Left ventricle myocardium inferior (tissue), 1 donor: ENCODE data around the gene UNC80. TPM values are rescaled to one million over a fixed set of nuclear protein-coding genes. Genes with fewer than 3 reads are reported as not detected.

ENCODE experiments used
- DNase-seq: peaks from one replicate; pipeline ENCODE4 v3.0.0-alpha.2; 2020
- H3K27ac ChIP-seq: fragments of 200-600 bp; replicated peaks from 2 replicates; pipeline ENCODE4 v1.8.0; 2021
- H3K27me3 ChIP-seq: fragments of 200-600 bp; 2 replicates; pipeline ENCODE4 v1.8.0; 2021; ENCODE audit warnings: low read depth
- H3K36me3 ChIP-seq: fragments of 200-600 bp; 2 replicates; pipeline ENCODE4 v1.8.0; 2021
- H3K4me1 ChIP-seq: fragments of 200-600 bp; 2 replicates; pipeline ENCODE4 v1.8.0; 2021
- H3K4me3 ChIP-seq: fragments of 200-600 bp; 2 replicates; pipeline ENCODE4 v1.8.0; 2021; ENCODE audit warnings: mild to moderate bottlenecking, moderate library complexity
- H3K9me3 ChIP-seq: fragments of 200-600 bp; replicated peaks from 2 replicates; pipeline ENCODE4 v1.8.0; 2021
- CTCF ChIP-seq: fragments of 200-600 bp; IDR thresholded peaks from 2 replicates; pipeline ENCODE4 v1.8.0; 2021; ENCODE audit warnings: antibody characterized with exemption, mild to moderate bottlenecking, borderline replicate concordance
- intact Hi-C: fragments of 100-400 bp; cut with micrococcal nuclease; formaldehyde crosslinking; loops from one replicate; pipeline ENCODE4 v1.11.0; 2022
- total RNA-seq: library from RNA; stranded (reverse); fragmentation: NEBNext Ultra II Directional; extraction: Animal tissue kit (Norgen Biotek cat#: 25700); gene quantifications from one replicate; pipeline ENCODE4 v1.2.1, GENCODE V29; 2021
- donor health status: DM: no; HTN: yes; CAD: no; lungs with severe emphysema.

UNC80 gene
- total RNA-seq, 1 donor from 2014 or later, result 0.03 TPM

- intact Hi-C loops, result no loop called here
- DNase-seq, result no peak
Observed at GRCh38 chr2:209922116-209922515, 150.5 kb downstream of the UNC80 start.

GRCh38 chr2:209929369-209929768, 157.7 kb downstream of the UNC80 start:
- DNase-seq, result no peak
- Histone ChIP-seq H3K4me3 (no peak overlapping the region), H3K27me3 (peaks cover 28% of the 10 kb centered on the region), H3K9me3 (no peaks in the 10 kb centered on the region), H3K36me3 (no peaks in the 10 kb centered on the region), H3K4me1 (no peaks in the 10 kb centered on the region), H3K27ac (no peak overlapping the region)
- no peak for TF ChIP-seq CTCF
- intact Hi-C loops, result no loop called here

More at GRCh38 chr2:209922116-209922515, 150.5 kb downstream of the UNC80 start:
- H3K27ac ChIP-seq, result no peak overlapping the region
- peaks cover 25% of the 10 kb centered on the region for H3K27me3 ChIP-seq
- no peak overlapping the region for H3K4me3 ChIP-seq
- no peaks in the 10 kb centered on the region for H3K9me3 ChIP-seq
- no peaks in the 10 kb centered on the region for H3K36me3 ChIP-seq
- H3K4me1 ChIP-seq, result no peaks in the 10 kb centered on the region
- no peak for TF ChIP-seq CTCF

- no peak for DNase-seq
- intact Hi-C loops, result no loop called here
Observed at GRCh38 chr2:209933499-209934483, 162.2 kb downstream of the UNC80 start.

GRCh38 chr2:209936106-209936666, 164.6 kb downstream of the UNC80 start:
- DNase-seq, result no peak
- Histone ChIP-seq H3K4me3 (no peak overlapping the region), H3K9me3 (no peaks in the 10 kb centered on the region), H3K4me1 (no peaks in the 10 kb centered on the region), H3K36me3 (no peaks in the 10 kb centered on the region), H3K27me3 (peaks cover 13% of the 10 kb centered on the region), H3K27ac (no peak overlapping the region)
- intact Hi-C loops, result no loop called here
- TF ChIP-seq CTCF, result no peak

More at GRCh38 chr2:209933499-209934483, 162.2 kb downstream of the UNC80 start:
- no peaks in the 10 kb centered on the region for H3K9me3 ChIP-seq
- H3K4me3 ChIP-seq, result no peak overlapping the region
- no peak overlapping the region for H3K27ac ChIP-seq
- H3K4me1 ChIP-seq, result no peaks in the 10 kb centered on the region
- no peak for TF ChIP-seq CTCF
- H3K36me3 ChIP-seq, result no peaks in the 10 kb centered on the region
- peaks cover 13% of the 10 kb centered on the region for H3K27me3 ChIP-seq

GRCh38 chr2:209937893-209938292, 166.3 kb downstream of the UNC80 start:
- DNase-seq, result no peak
- TF ChIP-seq CTCF, result no peak
- Histone ChIP-seq H3K4me3 (no peak overlapping the region), H3K36me3 (no peaks in the 10 kb centered on the region), H3K9me3 (no peaks in the 10 kb centered on the region), H3K27ac (no peak overlapping the region), H3K4me1 (no peaks in the 10 kb centered on the region), H3K27me3 (no peaks in the 10 kb centered on the region)
- intact Hi-C loops, result no loop called here
